Measurements from ENCODE around the gene TUBG2. TPM values are rescaled to one million over a fixed set of nuclear protein-coding genes. Genes with fewer than 3 reads are reported as not detected.

Gene TUBG2
- total RNA-seq, 1 donor from 2014 or later, result 26.2 TPM

DNA sequence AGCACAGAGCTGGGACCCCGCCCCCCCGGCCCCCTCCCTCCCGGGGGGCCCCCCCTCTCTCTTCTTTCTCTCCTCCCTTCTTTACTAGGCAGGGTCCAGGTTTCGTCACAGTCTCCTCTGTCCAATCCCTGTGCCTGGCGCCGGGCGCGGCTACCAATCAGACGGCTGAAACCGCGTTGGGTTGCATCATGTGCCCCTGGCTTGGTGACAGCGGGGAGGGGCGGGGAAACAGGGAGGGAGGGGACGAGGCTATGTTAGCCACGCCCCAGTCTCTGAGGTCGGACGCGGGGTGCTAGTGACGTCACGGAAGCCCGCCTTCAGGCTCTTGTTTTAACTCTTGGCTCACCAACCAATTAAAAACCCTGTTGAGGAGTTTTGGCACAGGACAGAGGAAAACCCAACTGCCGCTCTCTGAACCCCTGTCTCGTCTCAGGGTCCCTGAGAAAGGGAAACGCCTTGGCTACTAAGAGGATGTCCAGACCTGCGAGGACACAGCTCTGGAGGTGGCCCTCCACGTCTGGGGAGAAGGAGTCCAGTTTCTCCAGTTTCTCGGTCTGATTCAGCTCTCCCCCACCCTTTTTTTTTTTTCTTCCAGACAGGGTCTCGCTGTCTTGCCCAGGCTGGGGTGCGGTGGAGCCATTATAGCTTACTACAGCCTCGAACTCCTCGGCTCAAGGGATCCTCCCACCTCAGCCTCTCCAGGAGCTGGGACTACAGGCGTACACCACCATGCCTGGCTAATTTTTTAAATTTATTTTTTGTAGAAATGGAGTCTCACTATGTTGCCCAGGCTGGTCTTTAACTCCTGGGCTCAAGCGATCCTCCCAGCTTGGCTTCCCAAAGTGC lies 18.2 kb downstream of the TUBG2 start:
- H3K4me3 Mint-ChIP-seq (ENCODE audit: unreplicated experiment), result peak overlapping the region; percentile 91
- no peaks in the 10 kb centered on the region for H3K9me3 Mint-ChIP-seq (ENCODE audit: low read depth)
- DNase-seq (ENCODE audit: low spot score), result peak; percentile 99
- TF ChIP-seq, protein P1, sequence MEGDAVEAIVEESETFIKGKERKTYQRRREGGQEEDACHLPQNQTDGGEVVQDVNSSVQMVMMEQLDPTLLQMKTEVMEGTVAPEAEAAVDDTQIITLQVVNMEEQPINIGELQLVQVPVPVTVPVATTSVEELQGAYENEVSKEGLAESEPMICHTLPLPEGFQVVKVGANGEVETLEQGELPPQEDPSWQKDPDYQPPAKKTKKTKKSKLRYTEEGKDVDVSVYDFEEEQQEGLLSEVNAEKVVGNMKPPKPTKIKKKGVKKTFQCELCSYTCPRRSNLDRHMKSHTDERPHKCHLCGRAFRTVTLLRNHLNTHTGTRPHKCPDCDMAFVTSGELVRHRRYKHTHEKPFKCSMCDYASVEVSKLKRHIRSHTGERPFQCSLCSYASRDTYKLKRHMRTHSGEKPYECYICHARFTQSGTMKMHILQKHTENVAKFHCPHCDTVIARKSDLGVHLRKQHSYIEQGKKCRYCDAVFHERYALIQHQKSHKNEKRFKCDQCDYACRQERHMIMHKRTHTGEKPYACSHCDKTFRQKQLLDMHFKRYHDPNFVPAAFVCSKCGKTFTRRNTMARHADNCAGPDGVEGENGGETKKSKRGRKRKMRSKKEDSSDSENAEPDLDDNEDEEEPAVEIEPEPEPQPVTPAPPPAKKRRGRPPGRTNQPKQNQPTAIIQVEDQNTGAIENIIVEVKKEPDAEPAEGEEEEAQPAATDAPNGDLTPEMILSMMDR (IDR thresholded peaks at IDR 0.05), result no peak
- H3K27me3 Mint-ChIP-seq (ENCODE audit: low read depth), result no peaks in the 10 kb centered on the region
- H3K36me3 Mint-ChIP-seq (ENCODE audit: low read depth), result no peaks in the 10 kb centered on the region
- H3K4me1 Mint-ChIP-seq (ENCODE audit: low read depth), result peaks cover 48% of the 10 kb centered on the region
- H3K27ac Mint-ChIP-seq (ENCODE audit: unreplicated experiment), result peak overlapping the region; percentile 98

DNA sequence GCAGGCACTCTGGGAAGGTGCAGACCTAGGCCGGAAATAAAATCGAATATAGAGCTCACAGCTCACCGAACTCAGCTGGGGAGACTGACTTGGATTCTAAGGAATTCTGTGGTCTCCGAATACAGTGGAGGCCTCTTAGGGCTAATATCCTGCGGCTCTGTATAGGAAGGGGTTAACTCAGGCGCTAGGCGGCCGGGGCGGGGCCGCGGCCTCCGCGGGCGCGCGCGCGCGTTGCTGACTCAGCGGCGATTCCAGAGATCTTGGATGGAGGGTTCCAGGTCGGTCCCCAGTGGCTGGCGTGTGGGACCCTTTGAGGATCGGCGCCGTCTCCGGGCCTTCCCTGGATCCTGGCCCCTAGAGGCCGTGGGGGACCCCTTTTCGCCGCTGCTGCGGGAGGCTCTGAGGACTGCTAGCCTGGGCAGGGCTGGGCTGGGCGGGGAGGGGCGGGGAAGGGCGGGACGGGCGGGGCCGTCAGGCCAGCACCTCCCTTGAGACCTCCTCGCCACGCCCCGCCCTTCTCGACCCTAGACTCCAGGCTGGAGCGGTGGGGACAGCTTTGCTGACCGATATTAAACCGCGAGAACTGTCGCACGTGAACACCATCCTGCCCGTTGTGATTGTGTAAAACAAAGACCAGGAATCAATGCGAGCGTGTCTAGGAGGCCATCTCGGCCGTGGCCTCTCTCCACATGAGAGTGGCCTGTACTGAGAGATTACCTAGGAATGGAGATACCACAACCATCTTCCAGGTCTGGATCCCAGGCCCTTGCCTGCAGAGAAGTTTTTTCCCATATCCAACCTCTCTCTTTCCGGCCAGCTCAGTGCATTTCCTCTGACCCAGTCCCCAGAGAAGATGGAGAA lies 19.1 kb downstream of the TUBG2 start:
- Mint-ChIP-seq H3K4me1 (ENCODE audit: low read depth) (peaks cover 55% of the 10 kb centered on the region), H3K36me3 (ENCODE audit: low read depth) (no peaks in the 10 kb centered on the region), H3K27ac (ENCODE audit: unreplicated experiment) (peak overlapping the region; percentile 98), H3K9me3 (ENCODE audit: low read depth) (no peaks in the 10 kb centered on the region), H3K4me3 (ENCODE audit: unreplicated experiment) (peak overlapping the region; percentile 91), H3K27me3 (ENCODE audit: low read depth) (no peaks in the 10 kb centered on the region)
- TF ChIP-seq, protein P1 (IDR thresholded peaks at IDR 0.05), result no peak
- DNase-seq (ENCODE audit: low spot score), result no peak

DNA sequence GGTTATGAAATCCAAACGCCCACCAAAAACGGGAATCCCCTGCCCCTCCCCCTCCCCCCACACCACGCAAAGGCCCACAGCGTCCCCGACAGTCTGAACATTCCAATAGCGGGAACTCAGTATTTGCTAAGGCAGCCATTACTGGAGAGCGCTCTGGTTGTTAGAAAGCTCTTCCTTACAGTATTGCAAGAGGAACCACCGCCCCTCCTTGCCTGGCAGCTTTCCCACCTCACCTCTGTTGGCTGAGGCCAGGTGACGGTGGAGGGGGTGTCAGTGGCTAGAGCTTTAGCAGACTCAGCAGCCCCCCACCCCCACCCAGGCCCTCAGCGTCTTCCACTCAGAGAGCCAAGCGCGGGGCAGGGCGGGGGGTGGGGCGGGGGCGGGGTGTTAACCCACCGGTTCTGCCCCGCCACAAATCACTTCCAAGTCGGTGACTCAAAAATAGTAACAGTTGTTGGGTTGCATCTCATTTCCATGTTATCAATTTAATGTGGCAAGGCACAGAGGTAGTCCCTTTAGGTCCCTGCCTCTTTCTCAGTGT lies 19.9 kb downstream of the TUBG2 start:
- Mint-ChIP-seq H3K27me3 (ENCODE audit: low read depth) (no peaks in the 10 kb centered on the region), H3K4me3 (ENCODE audit: unreplicated experiment) (peak overlapping the region; percentile 91), H3K4me1 (ENCODE audit: low read depth) (peaks cover 59% of the 10 kb centered on the region), H3K27ac (ENCODE audit: unreplicated experiment) (peak overlapping the region; percentile 98), H3K9me3 (ENCODE audit: low read depth) (no peaks in the 10 kb centered on the region), H3K36me3 (ENCODE audit: low read depth) (no peaks in the 10 kb centered on the region)
- no peak for DNase-seq (ENCODE audit: low spot score)
- TF ChIP-seq, protein P1 (IDR thresholded peaks at IDR 0.05), result no peak

DNA sequence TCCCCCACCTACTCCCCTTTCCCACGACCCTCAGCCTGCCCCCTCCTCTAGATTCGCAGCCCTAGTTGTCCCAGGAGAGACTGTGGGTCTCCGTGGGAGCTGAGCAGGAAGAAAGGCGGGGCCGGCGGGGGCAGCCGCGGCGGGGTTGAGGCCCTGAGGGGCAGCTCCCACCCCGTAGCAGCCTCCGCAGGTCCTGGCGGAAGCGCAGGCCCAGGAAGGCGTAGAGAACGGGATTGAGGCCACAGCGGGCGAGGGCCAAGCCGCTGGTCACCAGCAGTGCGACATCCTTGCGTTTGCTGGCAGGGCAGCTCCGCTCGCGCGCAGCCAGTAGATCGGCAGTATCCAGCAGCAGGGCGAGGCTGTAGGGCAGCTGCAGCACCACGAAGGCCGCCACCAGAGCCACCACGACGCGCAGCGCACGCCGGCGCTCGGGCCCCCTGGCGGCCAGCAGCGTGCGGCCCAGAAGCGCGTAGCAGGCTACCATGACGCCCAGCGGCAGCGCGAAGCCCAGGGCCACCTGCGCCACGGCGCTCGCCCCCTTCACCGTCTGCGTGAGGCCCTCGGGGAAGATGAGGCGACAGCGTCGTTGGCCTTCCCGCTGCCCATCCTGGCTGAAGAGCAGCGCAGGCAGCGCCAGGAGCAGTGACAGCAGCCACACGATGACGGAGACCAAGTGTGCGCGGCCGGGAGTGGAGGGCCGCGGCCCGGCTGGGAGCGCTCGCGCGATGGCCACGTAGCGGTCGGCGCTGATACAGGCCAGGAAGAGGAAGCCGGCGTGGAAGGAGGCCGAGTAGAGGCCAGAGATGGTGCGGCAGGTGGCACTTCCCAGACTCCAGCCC lies 20.6 kb downstream of the TUBG2 start:
- peaks cover 52% of the 10 kb centered on the region for H3K4me1 Mint-ChIP-seq (ENCODE audit: low read depth)

More for the DNA sequence above, 20.6 kb downstream of the TUBG2 start:
- Mint-ChIP-seq H3K9me3 (ENCODE audit: low read depth) (no peaks in the 10 kb centered on the region), H3K4me3 (ENCODE audit: unreplicated experiment) (peak overlapping the region; percentile 70), H3K27ac (ENCODE audit: unreplicated experiment) (peak overlapping the region; percentile 98), H3K27me3 (ENCODE audit: low read depth) (no peaks in the 10 kb centered on the region), H3K36me3 (ENCODE audit: low read depth) (peaks cover 3% of the 10 kb centered on the region)
- no peak for DNase-seq (ENCODE audit: low spot score)
- TF ChIP-seq, protein P1 (IDR thresholded peaks at IDR 0.05), result peak; percentile 93
